Mesendoderm (in vitro differentiated cells): ENCODE data around the gene PC.
A peak's percentile ranks its signal among the peaks of the same experiment; 100 is the strongest.

Source experiments
- DNase-seq: peaks from one replicate; pipeline ENCODE4 v3.0.0; 2013
- H2AK5ac ChIP-seq: 2 replicates; pipeline ENCODE4 v1.6.1; 2013; ENCODE audit warnings: low read length, inconsistent platforms
- H2BK120ac ChIP-seq: 2 replicates; pipeline ENCODE4 v1.6.1; 2013; ENCODE audit warnings: low read depth, mild to moderate bottlenecking, low read length, moderate library complexity, mixed read lengths
- H2BK15ac ChIP-seq: replicated peaks from 2 replicates; pipeline ENCODE4 v1.6.1; 2013; ENCODE audit warnings: low read depth, mild to moderate bottlenecking, moderate library complexity
- H2BK5ac ChIP-seq: 2 replicates; pipeline ENCODE4 v1.6.1; 2013; ENCODE audit warnings: low read length, inconsistent platforms
- H3K18ac ChIP-seq: 2 replicates; pipeline ENCODE4 v1.6.1; 2013; ENCODE audit warnings: mild to moderate bottlenecking, low read length, mixed read lengths
- H3K23ac ChIP-seq: one replicate; pipeline ENCODE4 v1.6.1; 2013; ENCODE audit warnings: low read length
- H3K27ac ChIP-seq: 2 replicates; pipeline ENCODE4 v1.5.1; 2013; ENCODE audit warnings: low read depth, mild to moderate bottlenecking, inconsistent platforms, low read length, moderate library complexity
- H3K27me3 ChIP-seq: 2 replicates; pipeline ENCODE4 v1.6.1; 2013; ENCODE audit warnings: low read length, control low read depth, mild to moderate bottlenecking, inconsistent platforms; ENCODE audit not compliant: insufficient read depth, poor library complexity
- H3K36me3 ChIP-seq: 2 replicates; pipeline ENCODE4 v1.6.1; 2013; ENCODE audit warnings: low read length, inconsistent platforms; ENCODE audit not compliant: control insufficient read depth, insufficient read depth
- H3K4ac ChIP-seq: one replicate; pipeline ENCODE4 v1.6.1; 2013; ENCODE audit warnings: low read depth, mild to moderate bottlenecking, low read length, moderate library complexity
- H3K4me1 ChIP-seq: 2 replicates; pipeline ENCODE4 v1.6.1; 2013; ENCODE audit warnings: low read depth, low read length, inconsistent platforms; ENCODE audit not compliant: control insufficient read depth
- H3K4me2 ChIP-seq: 2 replicates; pipeline ENCODE4 v1.6.1; 2013; ENCODE audit warnings: low read length
- H3K4me3 ChIP-seq: 2 replicates; pipeline ENCODE4 v1.5.1; 2013; ENCODE audit warnings: mild to moderate bottlenecking, low read length
- H3K56ac ChIP-seq: one replicate; pipeline ENCODE4 v1.6.1; 2013; ENCODE audit warnings: low read length
- H3K79me1 ChIP-seq: 2 replicates; pipeline ENCODE4 v1.6.1; 2013; ENCODE audit warnings: low read length, inconsistent platforms
- H3K79me2 ChIP-seq: 2 replicates; pipeline ENCODE4 v1.6.1; 2013; ENCODE audit warnings: mild to moderate bottlenecking, low read length; ENCODE audit not compliant: control insufficient read depth, insufficient read depth
- H3K9ac ChIP-seq: 2 replicates; pipeline ENCODE4 v1.6.1; 2013; ENCODE audit warnings: low read length, inconsistent platforms
- H4K5ac ChIP-seq: one replicate; pipeline ENCODE4 v1.6.1; 2013; ENCODE audit warnings: low read length
- H4K8ac ChIP-seq: one replicate; pipeline ENCODE4 v1.6.1; 2013; ENCODE audit warnings: low read depth, mild to moderate bottlenecking, control low read depth, low read length, moderate library complexity
- WGBS: extraction: QIAGEN DNeasy Blood & Tissue Kit; methylation state at CpG from one replicate; pipeline ENCODE4 v1.1.7; 2013; ENCODE audit warnings: low lambda C conversion rate, missing lambda C conversion rate; ENCODE audit not compliant: insufficient coverage; ENCODE audit errors: extremely low coverage; 5-methylcytosine and 5-hydroxymethylcytosine counted together

PC gene

GRCh38 chr11:66976925-66977324, 18.7 kb upstream of the PC start:
- H3K56ac ChIP-seq, result no peak overlapping the region
- no peak for DNase-seq
- H2BK120ac ChIP-seq, result no peak overlapping the region
- H3K36me3 ChIP-seq, result no peaks in the 10 kb centered on the region
- H3K18ac ChIP-seq, result no peak overlapping the region
- no peak overlapping the region for H3K23ac ChIP-seq
- H2AK5ac ChIP-seq, result no peak overlapping the region
- no peak overlapping the region for H3K27ac ChIP-seq
- H2BK15ac ChIP-seq, result no peak overlapping the region
- no peak overlapping the region for H3K4me2 ChIP-seq
- H3K4me1 ChIP-seq, result no peaks in the 10 kb centered on the region
- H4K5ac ChIP-seq, result no peak overlapping the region
- WGBS, result no CpG with 5 or more reads among the region's 6 CpGs
- H3K9ac ChIP-seq, result no peak overlapping the region
- no peak overlapping the region for H2BK5ac ChIP-seq
- no peak overlapping the region for H4K8ac ChIP-seq
- no peaks in the 10 kb centered on the region for H3K79me1 ChIP-seq
- no peaks in the 10 kb centered on the region for H3K27me3 ChIP-seq
- no peak overlapping the region for H3K4me3 ChIP-seq
- H3K4ac ChIP-seq, result no peak overlapping the region
- H3K79me2 ChIP-seq, result no peaks in the 10 kb centered on the region

DNA sequence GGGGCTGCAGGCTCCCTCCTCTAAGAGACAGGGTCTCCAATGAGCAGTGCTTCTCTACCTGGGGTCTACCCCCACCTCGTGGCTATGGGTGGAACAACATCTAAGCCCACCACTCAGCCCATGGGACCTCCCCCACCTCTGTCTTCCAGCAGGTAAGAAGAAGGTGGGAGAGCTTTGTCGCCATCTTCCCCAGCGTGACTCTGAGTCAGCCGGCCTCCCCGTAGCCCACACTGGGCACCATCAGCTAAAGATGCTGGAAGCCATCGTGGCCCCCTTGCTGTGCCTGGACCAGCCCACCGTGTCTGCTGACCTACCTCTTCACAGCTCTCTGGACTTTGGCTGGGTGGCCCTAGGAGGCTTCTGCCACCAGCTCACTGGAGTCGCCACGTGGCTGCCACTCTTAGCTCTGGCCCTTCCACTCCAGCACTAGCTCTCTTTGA, 17.9 kb upstream of the PC start:
- no peaks in the 10 kb centered on the region for H3K36me3 ChIP-seq
- H2BK5ac ChIP-seq, result no peak overlapping the region
- DNase-seq, result peak; percentile 81
- H3K18ac ChIP-seq, result no peak overlapping the region
- no peak overlapping the region for H2BK15ac ChIP-seq
- no peaks in the 10 kb centered on the region for H3K79me2 ChIP-seq
- H4K5ac ChIP-seq, result no peak overlapping the region
- H3K9ac ChIP-seq, result no peak overlapping the region
- H3K79me1 ChIP-seq, result no peaks in the 10 kb centered on the region
- H3K56ac ChIP-seq, result no peak overlapping the region
- H3K4me3 ChIP-seq, result no peak overlapping the region
- no peak overlapping the region for H3K23ac ChIP-seq
- no peaks in the 10 kb centered on the region for H3K4me1 ChIP-seq
- H2BK120ac ChIP-seq, result no peak overlapping the region
- H3K4me2 ChIP-seq, result no peak overlapping the region
- no CpG with 5 or more reads among the region's 9 CpGs for WGBS
- no peak overlapping the region for H2AK5ac ChIP-seq
- H3K27ac ChIP-seq, result no peak overlapping the region
- no peak overlapping the region for H3K4ac ChIP-seq
- no peak overlapping the region for H4K8ac ChIP-seq
- H3K27me3 ChIP-seq, result no peaks in the 10 kb centered on the region

GRCh38 chr11:66975405-66976027, 17.3 kb upstream of the PC start:
- no peak overlapping the region for H3K27ac ChIP-seq
- DNase-seq, result no peak
- no peak overlapping the region for H4K8ac ChIP-seq
- H3K18ac ChIP-seq, result no peak overlapping the region
- no peak overlapping the region for H2AK5ac ChIP-seq
- no peak overlapping the region for H2BK15ac ChIP-seq
- H3K9ac ChIP-seq, result no peak overlapping the region
- H3K36me3 ChIP-seq, result no peaks in the 10 kb centered on the region
- H2BK120ac ChIP-seq, result no peak overlapping the region
- H3K79me2 ChIP-seq, result no peaks in the 10 kb centered on the region
- no peaks in the 10 kb centered on the region for H3K79me1 ChIP-seq
- no peak overlapping the region for H4K5ac ChIP-seq
- H3K4me2 ChIP-seq, result no peak overlapping the region
- H3K27me3 ChIP-seq, result no peaks in the 10 kb centered on the region
- no peak overlapping the region for H2BK5ac ChIP-seq
- H3K4me1 ChIP-seq, result no peaks in the 10 kb centered on the region
- no peak overlapping the region for H3K4me3 ChIP-seq
- no peak overlapping the region for H3K23ac ChIP-seq
- no peak overlapping the region for H3K4ac ChIP-seq
- no CpG with 5 or more reads among the region's 11 CpGs for WGBS
- H3K56ac ChIP-seq, result peak overlapping the region; percentile 25

GRCh38 chr11:66974724-66975404, 16.7 kb upstream of the PC start, which contains the start of gene C11orf86:
TSS of gene C11orf86 (plus strand) at chr11:66975304. CDS start at chr11:66975363, 59 bp downstream.
- Histone ChIP-seq H2BK5ac (no peak within 1 kb of the TSS), H3K23ac (no peak within 1 kb of the TSS), H3K36me3 (no peaks in the 10 kb centered on the region), H3K56ac (peak within 1 kb of the TSS; percentile 25), H3K27me3 (no peaks in the 10 kb centered on the region), H4K8ac (no peak within 1 kb of the TSS), H2BK15ac (no peak within 1 kb of the TSS), H3K79me1 (no peaks in the 10 kb centered on the region), H2AK5ac (no peak within 1 kb of the TSS), H3K27ac (no peak within 1 kb of the TSS), H3K79me2 (no peaks in the 10 kb centered on the region), H3K4ac (no peak within 1 kb of the TSS), H2BK120ac (no peak within 1 kb of the TSS), H3K4me3 (no peak within 1 kb of the TSS), H3K4me2 (no peak within 1 kb of the TSS), H4K5ac (no peak within 1 kb of the TSS), H3K18ac (no peak within 1 kb of the TSS), H3K9ac (no peak within 1 kb of the TSS), H3K4me1 (no peaks in the 10 kb centered on the region)
- no CpG with 5 or more reads among the region's 10 CpGs for WGBS
- DNase-seq, result peak; percentile 69

DNA sequence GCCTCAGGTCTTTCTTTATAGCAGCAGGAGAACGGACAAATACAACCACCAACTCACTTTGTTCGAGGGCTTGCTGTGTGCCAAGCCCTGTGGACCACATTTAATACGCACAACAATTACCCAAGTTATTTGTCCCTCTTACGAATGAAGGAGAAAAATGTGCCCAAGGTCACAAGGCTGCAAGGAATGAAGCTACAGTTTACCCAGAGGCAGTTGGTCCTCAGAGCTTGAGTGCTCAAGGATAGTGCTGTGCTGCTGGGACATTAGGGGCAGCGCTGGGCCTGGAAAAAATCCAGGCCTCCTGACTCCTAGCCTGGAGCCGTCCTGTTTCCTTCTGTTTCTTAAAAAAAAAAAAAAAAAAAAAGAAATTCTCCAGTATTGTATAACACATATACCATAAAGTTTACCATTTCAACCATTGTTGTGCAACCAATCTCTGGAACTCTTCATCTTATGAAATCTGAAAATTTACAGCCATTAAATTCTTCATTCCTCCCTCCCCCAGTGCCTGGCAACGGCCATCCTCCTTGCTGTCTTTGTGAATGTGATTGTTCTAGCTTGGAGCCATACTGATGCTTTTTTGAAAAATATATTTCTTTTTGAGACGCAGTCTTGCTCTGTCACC, 15.9 kb upstream of the PC start:
- WGBS, result no CpG with 5 or more reads among the region's 8 CpGs
- peak; percentile 16 for DNase-seq
- Histone ChIP-seq H2BK15ac (no peak overlapping the region), H3K56ac (no peak overlapping the region), H3K79me2 (no peaks in the 10 kb centered on the region), H3K9ac (no peak overlapping the region), H2BK5ac (no peak overlapping the region), H3K36me3 (no peaks in the 10 kb centered on the region), H3K27me3 (no peaks in the 10 kb centered on the region), H2BK120ac (no peak overlapping the region), H3K23ac (no peak overlapping the region), H3K79me1 (no peaks in the 10 kb centered on the region), H3K4ac (no peak overlapping the region), H3K18ac (no peak overlapping the region), H3K4me1 (no peaks in the 10 kb centered on the region), H2AK5ac (no peak overlapping the region), H4K8ac (no peak overlapping the region), H3K27ac (no peak overlapping the region), H4K5ac (no peak overlapping the region), H3K4me2 (no peak overlapping the region), H3K4me3 (no peak overlapping the region)
